Colonic mucosa (tissue), 4 donors: ENCODE measurements around the gene BAHD1. TPM values are rescaled to one million over a fixed set of nuclear protein-coding genes. Genes with fewer than 3 reads are reported as not detected.

ENCODE experiments used
- DNase-seq: peaks from one replicate; pipeline ENCODE4 v3.0.0-alpha.2; 2020
- H3K27ac ChIP-seq: fragments of 200-600 bp; one replicate; pipeline ENCODE4 v1.8.0; 2021
- H3K27me3 ChIP-seq: fragments of 200-600 bp; one replicate; pipeline ENCODE4 v1.8.0; 2021
- H3K36me3 ChIP-seq: fragments of 200-600 bp; one replicate; pipeline ENCODE4 v1.8.0; 2021
- H3K4me1 ChIP-seq: fragments of 200-600 bp; one replicate; pipeline ENCODE4 v1.8.0; 2021; ENCODE audit warnings: mild to moderate bottlenecking
- H3K4me3 ChIP-seq: fragments of 200-600 bp; one replicate; pipeline ENCODE4 v1.8.0; 2021
- H3K9ac ChIP-seq, 2 donors: one replicate each; pipeline ENCODE4 v1.7.0; 2013; ENCODE audit warnings: control low read depth in 2 of 2, low read depth in 2 of 2, low read length in 2 of 2
- H3K9me3 ChIP-seq: fragments of 200-600 bp; one replicate; pipeline ENCODE4 v1.8.0; 2021
- CTCF ChIP-seq: fragments of 200-600 bp; IDR thresholded peaks from one replicate; pipeline ENCODE4 v1.8.0; 2022; ENCODE audit warnings: antibody characterized with exemption, mild to moderate bottlenecking
- intact Hi-C: fragments of 100-400 bp; cut with DNase I; formaldehyde crosslinking; loops from one replicate; pipeline ENCODE4 v1.14.1; 2022
- total RNA-seq, 2 donors: library from RNA; stranded (reverse); fragmentation: NEBNext Ultra II Directional in 1 of 2; extraction: Animal tissue kit (Norgen Biotek cat#: 25700) in 1 of 2; gene quantifications; one replicate each; pipeline ENCODE4 v1.2.1, GENCODE V29; 2021
- donor health status: healthy.
- donor health status: DM: no; HTN: no; CAD: no.
- donor health status: DM: no; HTN: no; CAD: no.

BAHD1 gene
- total RNA-seq, 2 donors from 2014 or later = 25.3 to 26.3 TPM

DNA sequence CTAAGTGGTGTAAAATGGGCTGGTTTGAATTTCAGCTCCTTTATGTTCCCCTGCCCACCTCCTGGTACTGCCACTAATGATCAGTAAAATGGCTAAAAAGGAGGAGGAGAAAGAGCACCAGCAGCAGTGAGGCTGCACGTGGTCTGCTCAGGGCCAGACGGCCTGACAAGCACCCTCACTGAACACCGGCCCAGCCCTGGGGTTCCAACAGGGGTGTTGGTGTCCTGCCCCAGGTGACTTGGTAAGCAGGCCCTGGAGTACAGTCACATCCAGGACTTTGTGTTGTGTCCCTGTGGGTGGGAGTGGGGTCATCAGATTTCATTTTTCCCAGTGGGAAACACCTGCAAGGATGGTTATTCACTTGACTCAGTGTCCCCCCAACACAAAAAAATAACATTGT, 5.4 kb downstream of the BAHD1 start:
- Histone ChIP-seq H3K4me1 (peaks cover 18% of the 10 kb centered on the region), H3K36me3 (no peaks in the 10 kb centered on the region), H3K4me3 (no peak overlapping the region), H3K27me3 (no peaks in the 10 kb centered on the region), H3K9me3 (no peaks in the 10 kb centered on the region), H3K9ac (peak overlapping the region in 1 of 2 donors; percentile 6), H3K27ac (no peak overlapping the region)
- TF ChIP-seq CTCF = no peak
- DNase-seq = no peak
- intact Hi-C loops = no loop called here

DNA sequence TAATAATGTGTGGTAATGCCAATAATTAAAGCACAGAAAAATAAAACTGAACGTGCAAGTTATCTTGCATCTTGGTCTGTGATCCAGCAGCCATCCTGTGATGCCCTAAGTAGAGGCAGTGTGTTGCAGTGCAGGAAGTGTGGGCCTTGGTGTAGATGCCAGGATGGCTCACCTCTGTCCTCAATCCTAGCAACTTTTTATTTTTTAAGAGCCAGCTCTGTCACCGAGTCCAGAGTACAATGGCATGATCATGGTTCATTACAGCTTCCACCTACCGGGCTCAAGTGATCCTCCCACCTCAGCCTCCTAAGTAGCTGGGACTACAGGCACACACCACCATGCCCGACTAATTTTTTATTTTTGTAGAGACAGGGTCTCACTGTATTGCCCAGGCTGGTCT, 7.6 kb downstream of the BAHD1 start:
- no peak overlapping the region for H3K27ac ChIP-seq
- H3K4me1 ChIP-seq = peaks cover 25% of the 10 kb centered on the region

DNA sequence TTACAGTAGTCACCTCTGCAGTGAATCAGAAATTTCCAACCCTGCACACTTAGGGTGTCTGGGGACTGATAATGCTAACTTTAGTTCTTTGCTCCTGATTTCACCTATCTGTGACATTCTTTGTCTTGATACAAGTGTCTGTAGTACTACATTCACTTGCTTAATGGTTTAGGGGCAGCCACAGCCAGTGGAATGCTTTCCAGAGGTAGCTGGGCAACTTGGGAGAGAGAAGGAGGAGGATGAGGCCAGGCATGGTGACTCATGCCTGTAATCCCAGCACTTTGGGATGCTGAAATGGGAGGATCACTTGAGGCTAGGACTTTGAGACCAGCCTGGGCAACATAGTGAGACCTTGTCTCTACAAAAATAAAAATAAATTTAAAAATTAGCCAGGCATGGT, 8.5 kb downstream of the BAHD1 start:
- no peaks in the 10 kb centered on the region for H3K27me3 ChIP-seq
- no peak overlapping the region for H3K9ac ChIP-seq
- DNase-seq = no peak
- H3K36me3 ChIP-seq = no peaks in the 10 kb centered on the region
- peaks cover 25% of the 10 kb centered on the region for H3K4me1 ChIP-seq
- no peak overlapping the region for H3K27ac ChIP-seq
- intact Hi-C loops = no loop called here
- no peak for TF ChIP-seq CTCF
- no peak overlapping the region for H3K4me3 ChIP-seq
- no peaks in the 10 kb centered on the region for H3K9me3 ChIP-seq

More for the DNA sequence above, 7.6 kb downstream of the BAHD1 start:
- Histone ChIP-seq H3K9me3 (no peaks in the 10 kb centered on the region), H3K9ac (no peak overlapping the region), H3K36me3 (no peaks in the 10 kb centered on the region), H3K4me3 (no peak overlapping the region), H3K27me3 (no peaks in the 10 kb centered on the region)
- DNase-seq = no peak
- intact Hi-C loops = no loop called here
- TF ChIP-seq CTCF = no peak

DNA sequence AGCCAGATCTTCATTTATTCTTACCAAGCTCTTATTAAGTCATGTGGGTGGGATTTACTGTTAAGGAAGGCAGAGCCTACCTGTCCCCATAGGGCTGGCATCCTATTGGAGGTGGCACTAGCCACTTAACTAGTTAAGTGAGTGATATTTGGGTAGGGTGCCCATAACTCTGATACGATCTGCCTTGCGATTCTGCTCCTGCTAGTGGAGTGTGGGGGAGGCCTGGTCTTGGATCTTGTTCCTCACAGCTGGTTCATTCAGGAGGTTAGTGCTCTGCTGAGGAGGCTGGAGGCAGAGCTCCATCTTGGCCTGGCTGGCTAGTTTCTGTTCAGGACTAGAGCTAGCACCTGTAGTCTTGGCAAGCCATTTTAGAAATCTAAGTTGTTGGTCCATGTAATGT, 9.3 kb downstream of the BAHD1 start:
- H3K27me3 ChIP-seq = no peaks in the 10 kb centered on the region
- no peak for DNase-seq
- no peaks in the 10 kb centered on the region for H3K9me3 ChIP-seq
- peak overlapping the region in 1 of 2 donors; percentile 7 for H3K9ac ChIP-seq
- intact Hi-C loops = no loop called here
- H3K36me3 ChIP-seq = no peaks in the 10 kb centered on the region
- H3K4me3 ChIP-seq = no peak overlapping the region
- H3K4me1 ChIP-seq = peaks cover 25% of the 10 kb centered on the region
- no peak for TF ChIP-seq CTCF
- no peak overlapping the region for H3K27ac ChIP-seq

DNA sequence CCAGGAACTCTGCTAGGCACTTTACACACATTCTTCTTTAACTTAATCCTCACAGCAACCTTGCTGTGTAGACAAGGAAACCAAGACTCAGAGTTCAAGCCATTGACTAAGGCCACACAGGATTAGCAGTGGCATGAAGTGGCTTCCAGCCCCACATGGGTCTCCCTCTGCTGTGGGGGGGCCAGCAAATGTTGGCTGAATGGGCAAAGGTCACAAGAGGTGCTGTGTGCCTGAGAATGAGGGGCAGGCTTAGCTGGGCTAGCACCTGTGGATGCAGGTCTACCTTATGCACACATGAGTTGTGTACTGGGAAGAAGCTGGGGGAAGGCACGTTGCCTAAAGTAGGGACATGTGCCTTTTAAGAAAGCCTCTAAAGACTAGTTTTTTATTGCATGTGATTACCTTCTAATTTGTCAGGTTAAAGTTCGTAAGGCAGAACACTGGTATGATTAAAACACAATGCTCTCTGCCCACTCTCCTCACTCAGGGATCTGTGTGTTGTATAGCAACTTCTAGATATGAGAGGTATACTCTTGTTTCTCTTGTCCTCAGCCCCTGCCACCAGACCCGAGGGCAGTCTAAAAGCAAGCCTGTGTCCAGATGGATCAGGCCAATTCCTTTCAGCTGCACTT, 10.9 kb downstream of the BAHD1 start:
- no peak overlapping the region for H3K27ac ChIP-seq
- no peaks in the 10 kb centered on the region for H3K36me3 ChIP-seq
- TF ChIP-seq CTCF = no peak
- no peaks in the 10 kb centered on the region for H3K9me3 ChIP-seq
- no peaks in the 10 kb centered on the region for H3K27me3 ChIP-seq
- no peak overlapping the region for H3K4me3 ChIP-seq
- intact Hi-C loops = no loop called here
- peak overlapping the region in 1 of 2 donors; percentile 27 for H3K9ac ChIP-seq
- no peak for DNase-seq
- H3K4me1 ChIP-seq = peaks cover 20% of the 10 kb centered on the region
